Measurements from ENCODE around the gene FAM25G. TPM values are rescaled to one million over a fixed set of nuclear protein-coding genes. Genes with fewer than 3 reads are reported as not detected.
A peak's percentile ranks its signal among the peaks of the same experiment; 100 is the strongest.
"Not testable (repeated sequence)": the region's sequence is repeated elsewhere in the genome, so short reads cannot be mapped to it uniquely, and the experiment has no call there.

FAM25G gene
- total and polyA plus RNA-seq, 9 donors: not detected

- intact Hi-C loops (cut with DNase I): not testable (repeated sequence)
- WGBS, 3 donors: 58% methylated on average over 3 of the region's 9 CpGs; no CpG with 5 or more reads in 2 of the 3 donors
These were observed 28.7 kb downstream of the FAM25G start for GRCh38 chr10:47462577-47463358.

GRCh38 chr10:47461261-47461687, 30.2 kb downstream of the FAM25G start:
- peak; percentile 63 to 81 (median 76) for DNase-seq
- H3K4me3 ChIP-seq; H3K4me1 ChIP-seq (ENCODE audit: insufficient read depth); H3K27me3 ChIP-seq; H3K27ac ChIP-seq; intact Hi-C loops (cut with DNase I); H3K36me3 ChIP-seq; H3K9me3 ChIP-seq: not testable (repeated sequence)
- 0 to 2% (median 2%) methylated on average over 8 to 27 of the region's 37 CpGs for WGBS, 3 donors

More at GRCh38 chr10:47462577-47463358, 28.7 kb downstream of the FAM25G start:
- H3K27me3 ChIP-seq; H3K9me3 ChIP-seq; H3K4me3 ChIP-seq; H3K27ac ChIP-seq; H3K4me1 ChIP-seq (ENCODE audit: insufficient read depth); H3K36me3 ChIP-seq: not testable (repeated sequence)
- DNase-seq: peak in 1 of 5 donors; percentile 2

- no peaks in the 10 kb centered on the region for H3K27me3 ChIP-seq
- intact Hi-C loops (cut with DNase I): loop anchor here in 1 of 4 donors (5.0 kb wide), 1 partner anchor 41 kb away; no protein-coding TSS in a partner anchor
- TF ChIP-seq CTCF (IDR thresholded peaks at IDR 0.05): no peak
- no peak for TF ChIP-seq POLR2A (IDR thresholded peaks at IDR 0.05)
- TF ChIP-seq EP300 (IDR thresholded peaks at IDR 0.05): no peak
- no peak overlapping the region for H3K4me3 ChIP-seq
- DNase-seq: no peak
- H3K27ac ChIP-seq: no peak overlapping the region
- no peaks in the 10 kb centered on the region for H3K36me3 ChIP-seq
- H3K4me1 ChIP-seq (ENCODE audit: insufficient read depth): peaks cover 6% of the 10 kb centered on the region
- WGBS, 3 donors: 53 to 63% (median 62%) methylated on average over 4 of the region's 4 CpGs
- no peaks in the 10 kb centered on the region for H3K9me3 ChIP-seq
These were observed 32.9 kb downstream of the FAM25G start for GRCh38 chr10:47458466-47459154.

- intact Hi-C loops (cut with DNase I): loop anchor here in 1 of 4 donors (5.0 kb wide), 1 partner anchor 41 kb away; no protein-coding TSS in a partner anchor
- Histone ChIP-seq H3K36me3 (no peaks in the 10 kb centered on the region), H3K4me1 (ENCODE audit: insufficient read depth) (peaks cover 6% of the 10 kb centered on the region), H3K27me3 (no peaks in the 10 kb centered on the region), H3K4me3 (no peak overlapping the region), H3K9me3 (no peaks in the 10 kb centered on the region), H3K27ac (no peak overlapping the region)
- DNase-seq: no peak
- TF ChIP-seq CTCF (IDR thresholded peaks at IDR 0.05) (no peak), POLR2A (IDR thresholded peaks at IDR 0.05) (no peak), EP300 (IDR thresholded peaks at IDR 0.05) (no peak)
- WGBS, 3 donors: 95 to 100% (median 95%) methylated on average over 1 of the region's 1 CpG
These were observed 33.7 kb downstream of the FAM25G start for GRCh38 chr10:47457826-47458225.

- TF ChIP-seq CTCF (IDR thresholded peaks at IDR 0.05): no peak
- no peak for TF ChIP-seq POLR2A (IDR thresholded peaks at IDR 0.05)
- no peak for TF ChIP-seq EP300 (IDR thresholded peaks at IDR 0.05)
- WGBS, 3 donors: 92 to 94% (median 93%) methylated on average over 1 of the region's 1 CpG
- Histone ChIP-seq H3K9me3 (no peaks in the 10 kb centered on the region), H3K4me1 (ENCODE audit: insufficient read depth) (peaks cover 6% of the 10 kb centered on the region), H3K4me3 (no peak overlapping the region), H3K27ac (no peak overlapping the region), H3K36me3 (no peaks in the 10 kb centered on the region), H3K27me3 (no peaks in the 10 kb centered on the region)
- intact Hi-C loops (cut with DNase I): loop anchor here in 1 of 4 donors (5.0 kb wide), 1 partner anchor 40 kb away; no protein-coding TSS in a partner anchor
- no peak for DNase-seq
These were observed 34.0 kb downstream of the FAM25G start for GRCh38 chr10:47457528-47457820.
